Endothelial cell of umbilical vein (primary cell): ENCODE measurements around the gene ACAP2. TPM values are rescaled to one million over a fixed set of nuclear protein-coding genes. Genes with fewer than 3 reads are reported as not detected.

Experiments used
- BruUV-seq: library from RNA; stranded (reverse); fragments of 400-500 nt; replicated peaks from 2 replicates; lab custom pipeline; 2021; lab: Mats Ljungman, UMichigan
- CTCF ChIA-PET: fragments of 300-600, 350-600 bp; sonication (Branson Sonifier 250); formaldehyde crosslinking; loops from one replicate; lab custom pipeline; 2021; ENCODE audit warnings: antibody characterized with exemption, inconsistent platforms; lab: Charles Lee
- POLR2A ChIA-PET: fragments of 300-600, 350-600 bp; sonication (Branson Sonifier 250); formaldehyde crosslinking; loops from one replicate; lab custom pipeline; 2021; ENCODE audit warnings: antibody characterized with exemption, inconsistent platforms; lab: Charles Lee
- DNase-seq: peaks from one replicate; pipeline ENCODE4 v3.0.0-alpha.2; 2011; ENCODE audit warnings: low read depth, low spot score
- FAIRE-seq: peaks from 2 replicates; lab custom pipeline; 2011; peaks lifted over from hg19 to GRCh38; lab: Jason Lieb, UNC
- H2AFZ ChIP-seq: 2 replicates; pipeline ENCODE4 v1.6.0; 2012; ENCODE audit warnings: low read depth, low read length, control low read depth, inconsistent platforms
- H3K27ac ChIP-seq: 2 replicates; pipeline ENCODE4 v1.5.1; 2011; ENCODE audit warnings: low read depth, mild to moderate bottlenecking, control low read depth, low read length, moderate library complexity; ENCODE audit not compliant: insufficient read depth
- H3K27me3 ChIP-seq, 2 experiments: 2 replicates each; pipeline versions ENCODE4 v1.6.0 to v1.6.1; 2011; ENCODE audit warnings: low read length in 2 of 2, mixed read lengths in 1 of 2; ENCODE audit not compliant: control insufficient read depth in 2 of 2, insufficient read depth in 2 of 2
- H3K36me3 ChIP-seq, 2 experiments: 2 replicates in 1 of 2; 3 replicates in 1 of 2; pipeline ENCODE4 v1.5.1; 2011; ENCODE audit warnings: low read length in 2 of 2, mild to moderate bottlenecking in 1 of 2, moderate library complexity in 1 of 2; ENCODE audit not compliant: control insufficient read depth in 2 of 2, insufficient read depth in 2 of 2; ENCODE audit errors: extremely low read depth in 1 of 2
- H3K4me1 ChIP-seq: 3 replicates; pipeline ENCODE4 v1.5.1; 2011; ENCODE audit warnings: mild to moderate bottlenecking, low read length; ENCODE audit not compliant: control insufficient read depth, insufficient read depth; ENCODE audit errors: extremely low read depth
- H3K4me2 ChIP-seq: 2 replicates; pipeline ENCODE4 v1.6.1; 2011; ENCODE audit warnings: low read length, control low read depth, mixed read lengths; ENCODE audit not compliant: insufficient read depth
- H3K4me3 ChIP-seq, 3 experiments: fragments of 200-600 bp in 1 of 3; sonication (generic), shearing (Covaris generic) in 1 of 3; replicated peaks in 1 of 3; 2 replicates each; pipeline ENCODE4 v1.5.1; 2011 to 2016; ENCODE audit warnings: control low read depth in 3 of 3, low read length in 3 of 3, mild to moderate bottlenecking in 2 of 3, inconsistent platforms in 1 of 3, low read depth in 1 of 3, moderate library complexity in 1 of 3; ENCODE audit not compliant: insufficient read depth in 1 of 3
- H3K79me2 ChIP-seq: 2 replicates; pipeline ENCODE4 v1.6.0; 2012; ENCODE audit warnings: low read length, inconsistent platforms; ENCODE audit not compliant: control insufficient read depth, insufficient read depth
- H3K9ac ChIP-seq: replicated peaks from 2 replicates; pipeline ENCODE3; 2011; ENCODE audit warnings: low read length, control low read depth; ENCODE audit not compliant: insufficient read depth; ENCODE audit errors: extremely low read depth
- H3K9me1 ChIP-seq: replicated peaks from 3 replicates; pipeline ENCODE4 v1.6.0; 2011; ENCODE audit warnings: mild to moderate bottlenecking, low read length; ENCODE audit not compliant: control insufficient read depth, insufficient read depth; ENCODE audit errors: extremely low read depth
- H3K9me3 ChIP-seq: replicated peaks from 2 replicates; pipeline ENCODE4 v1.5.1; 2012; ENCODE audit warnings: low read length, inconsistent platforms; ENCODE audit not compliant: control insufficient read depth, insufficient read depth
- H4K20me1 ChIP-seq: replicated peaks from 2 replicates; pipeline ENCODE3; 2011; ENCODE audit warnings: mild to moderate bottlenecking, low read length; ENCODE audit not compliant: control insufficient read depth, insufficient read depth; ENCODE audit errors: extremely low read depth
- CTCF ChIP-seq, 2 donors: IDR thresholded peaks; 1 replicate in 1 of 2; 2 replicates in 1 of 2; pipeline ENCODE4 v1.5.1; 2011; ENCODE audit warnings: low read length in 2 of 2, mild to moderate bottlenecking in 2 of 2, moderate library complexity in 2 of 2, control low read depth in 1 of 2, inconsistent platforms in 1 of 2, low read depth in 1 of 2; ENCODE audit not compliant: insufficient read depth in 1 of 2; ENCODE audit errors: extremely low read depth in 1 of 2
- EZH2 ChIP-seq: IDR thresholded peaks from 2 replicates; pipeline ENCODE4 v1.6.1; 2012; ENCODE audit warnings: borderline replicate concordance, low read depth, mild to moderate bottlenecking, moderate library complexity, low read length, inconsistent platforms; ENCODE audit not compliant: severe bottlenecking
- FOS ChIP-seq: IDR thresholded peaks from 2 replicates; pipeline ENCODE4 v1.6.1; 2011; ENCODE audit warnings: mild to moderate bottlenecking, low read length, moderate library complexity, borderline replicate concordance; ENCODE audit not compliant: insufficient read depth
- GATA2 ChIP-seq: IDR thresholded peaks from 2 replicates; pipeline ENCODE4 v1.7.0; 2011; ENCODE audit warnings: low read depth, mild to moderate bottlenecking, moderate library complexity, mixed read lengths, low read length; ENCODE audit not compliant: insufficient read length, insufficient read depth
- JUN ChIP-seq: IDR thresholded peaks from 2 replicates; pipeline ENCODE4 v1.6.1; 2011; ENCODE audit warnings: borderline replicate concordance, low read depth; ENCODE audit not compliant: insufficient read length, insufficient read depth
- MAX ChIP-seq: IDR thresholded peaks from 2 replicates; pipeline ENCODE4 v1.6.1; 2011; ENCODE audit not compliant: insufficient read depth, insufficient read length
- MYC ChIP-seq: IDR thresholded peaks from one replicate; pipeline ENCODE4 v1.6.1; 2011; ENCODE audit warnings: mild to moderate bottlenecking, low read depth, low read length
- POLR2A ChIP-seq: IDR thresholded peaks from 2 replicates; pipeline ENCODE4 v1.6.1; 2012; ENCODE audit warnings: low read depth, mild to moderate bottlenecking, control low read depth, low read length
- POLR2AphosphoS5 ChIP-seq: IDR thresholded peaks from 2 replicates; pipeline ENCODE4 v1.6.1; 2012; ENCODE audit warnings: low read depth, mild to moderate bottlenecking, control low read depth, low read length, moderate library complexity; ENCODE audit not compliant: insufficient read depth
- dilution Hi-C: fragments of 300-500 bp; cut with MboI; formaldehyde crosslinking; loops from one replicate; pipeline ENCODE4 v1.15.0; 2019; ENCODE audit warnings: low sequenced_read_pairs; ENCODE audit not compliant: extremely low pct_ligation_motif_present
- intact Hi-C: fragments of 100-400 bp; cut with micrococcal nuclease; formaldehyde crosslinking; loops from one replicate; pipeline ENCODE4 v1.10.0; 2022
- polyA plus RNA-seq, 4 experiments: library from polyadenylated mRNA; depleted of rRNA in 3 of 4; stranded (reverse) in 3 of 4; unstranded in 1 of 4; fragments of >200 nt; gene quantifications; 2 replicates each; pipeline versions ENCODE4 v1.2.1 to v1.2.3, GENCODE V29; 2011 to 2012; ENCODE audit warnings: missing spikeins in 1 of 4
- total RNA-seq: library from RNA; stranded (reverse); gene quantifications from 2 replicates; pipeline ENCODE4 v1.2.3, GENCODE V29; 2021

ACAP2 gene
- total and polyA plus RNA-seq, 2 donors (not counting 3 experiments of a cell fraction or from before 2014, with no cell fraction given) = 13.6 to 36.9 TPM

- peaks cover 26% of the 10 kb centered on the region for H3K79me2 ChIP-seq
- H4K20me1 ChIP-seq = no peaks in the 10 kb centered on the region
- H3K9me3 ChIP-seq = no peaks in the 10 kb centered on the region
- intact Hi-C loops (no loop called here), dilution Hi-C loops (no loop called here)
- H3K9me1 ChIP-seq = no peaks in the 10 kb centered on the region
- ChIA-PET POLR2A (no interaction called here), CTCF (interaction anchor here (0.5 to 1.9 kb wide), 19 partner anchors 12 to 578 kb away, joined by 3 to 12 read pairs (median 3); partner anchors contain the start of gene LSG1)
- H3K27me3 ChIP-seq = no peaks in the 10 kb centered on the region
- H3K4me2 ChIP-seq = no peak overlapping the region
- FAIRE-seq = no peak
- peak; percentile 57 for DNase-seq
- no peak overlapping the region for H2AFZ ChIP-seq
- H3K27ac ChIP-seq = no peak overlapping the region
- no peak overlapping the region for H3K4me3 ChIP-seq
- BruUV-seq = no TSS peak
- H3K4me1 ChIP-seq = no peaks in the 10 kb centered on the region
- peak; percentile 20 to 29 for TF ChIP-seq CTCF (IDR thresholded peaks at IDR 0.05; ENCODE audit: extremely low read depth in 1 of 2, insufficient read depth in 1 of 2, low read depth in 1 of 2, low read length in 2 of 2)
- TF ChIP-seq POLR2A = no peak
- no peak overlapping the region for H3K9ac ChIP-seq
- H3K36me3 ChIP-seq = peaks cover 0 to 3% of the 10 kb centered on the region in 2 experiments
Observed at GRCh38 chr3:195250473-195251251, 192.2 kb downstream of the ACAP2 start.

- H3K79me2 ChIP-seq = peaks cover 23% of the 10 kb centered on the region
- H3K9ac ChIP-seq = no peak overlapping the region
- ChIA-PET CTCF (interaction anchor here (0.5 to 1.9 kb wide), 12 partner anchors 10 to 578 kb away, joined by 3 to 12 read pairs (median 3); partner anchors contain the start of genes LSG1 and XXYLT1), POLR2A (no interaction called here)
- dilution Hi-C loops (loop anchor here (10.0 kb wide), 1 partner anchor 565 kb away; the partner anchor contains the start of gene FAM43A), intact Hi-C loops (no loop called here)
- H3K4me1 ChIP-seq = no peaks in the 10 kb centered on the region
- no peak overlapping the region for H3K27ac ChIP-seq
- no peaks in the 10 kb centered on the region for H3K27me3 ChIP-seq
- H3K4me3 ChIP-seq = no peak overlapping the region
- FAIRE-seq (no peak), DNase-seq (no peak)
- no peak for TF ChIP-seq JUN
- TF ChIP-seq EZH2 = no peak
- no peak for TF ChIP-seq MAX
- TF ChIP-seq MYC = no peak
- TF ChIP-seq POLR2A = no peak
- TF ChIP-seq GATA2 = no peak
- no peak for TF ChIP-seq POLR2AphosphoS5
- TF ChIP-seq CTCF (IDR thresholded peaks at IDR 0.05; ENCODE audit: extremely low read depth in 1 of 2, insufficient read depth in 1 of 2, low read depth in 1 of 2, low read length in 2 of 2) = no peak
- no peak for TF ChIP-seq FOS
- H3K9me3 ChIP-seq = no peaks in the 10 kb centered on the region
- no peaks in the 10 kb centered on the region for H3K9me1 ChIP-seq
- no TSS peak for BruUV-seq
- no peaks in the 10 kb centered on the region for H4K20me1 ChIP-seq
- H2AFZ ChIP-seq = no peak overlapping the region
- peaks cover 0 to 5% of the 10 kb centered on the region in 2 experiments for H3K36me3 ChIP-seq
- no peak overlapping the region for H3K4me2 ChIP-seq
Observed at GRCh38 chr3:195249858-195250464, 192.9 kb downstream of the ACAP2 start.
